Effector memory CD4-positive, alpha-beta T cell (primary cell): ENCODE measurements around the gene COL5A1.

Experiments used
- DNase-seq, 3 donors: peaks; one replicate each; pipeline ENCODE4 v3.0.0-alpha.2; 2020
- H3K27ac ChIP-seq: 2 replicates; pipeline ENCODE4 v1.7.0; 2013; ENCODE audit warnings: mild to moderate bottlenecking, low read length, moderate library complexity; ENCODE audit not compliant: insufficient read depth, poor library complexity, severe bottlenecking
- H3K27me3 ChIP-seq: replicated peaks from 2 replicates; pipeline ENCODE4 v1.7.0; 2013; ENCODE audit warnings: mild to moderate bottlenecking, low read length; ENCODE audit not compliant: insufficient read depth, control insufficient read depth, poor library complexity, severe bottlenecking
- H3K36me3 ChIP-seq: 2 replicates; pipeline ENCODE4 v1.7.0; 2013; ENCODE audit warnings: mild to moderate bottlenecking, low read length, moderate library complexity; ENCODE audit not compliant: control insufficient read depth, insufficient read depth
- H3K4me1 ChIP-seq: 2 replicates; pipeline ENCODE4 v1.7.0; 2013; ENCODE audit warnings: low read length, mild to moderate bottlenecking; ENCODE audit not compliant: control insufficient read depth, insufficient read depth, poor library complexity, severe bottlenecking
- H3K4me3 ChIP-seq: 2 replicates; pipeline ENCODE4 v1.7.0; 2013; ENCODE audit warnings: low read length, low read depth, mild to moderate bottlenecking; ENCODE audit not compliant: insufficient read depth, poor library complexity, severe bottlenecking
- H3K9me3 ChIP-seq: 2 replicates; pipeline ENCODE4 v1.7.0; 2013; ENCODE audit warnings: mild to moderate bottlenecking, low read length, moderate library complexity; ENCODE audit not compliant: control insufficient read depth

COL5A1 gene

DNA sequence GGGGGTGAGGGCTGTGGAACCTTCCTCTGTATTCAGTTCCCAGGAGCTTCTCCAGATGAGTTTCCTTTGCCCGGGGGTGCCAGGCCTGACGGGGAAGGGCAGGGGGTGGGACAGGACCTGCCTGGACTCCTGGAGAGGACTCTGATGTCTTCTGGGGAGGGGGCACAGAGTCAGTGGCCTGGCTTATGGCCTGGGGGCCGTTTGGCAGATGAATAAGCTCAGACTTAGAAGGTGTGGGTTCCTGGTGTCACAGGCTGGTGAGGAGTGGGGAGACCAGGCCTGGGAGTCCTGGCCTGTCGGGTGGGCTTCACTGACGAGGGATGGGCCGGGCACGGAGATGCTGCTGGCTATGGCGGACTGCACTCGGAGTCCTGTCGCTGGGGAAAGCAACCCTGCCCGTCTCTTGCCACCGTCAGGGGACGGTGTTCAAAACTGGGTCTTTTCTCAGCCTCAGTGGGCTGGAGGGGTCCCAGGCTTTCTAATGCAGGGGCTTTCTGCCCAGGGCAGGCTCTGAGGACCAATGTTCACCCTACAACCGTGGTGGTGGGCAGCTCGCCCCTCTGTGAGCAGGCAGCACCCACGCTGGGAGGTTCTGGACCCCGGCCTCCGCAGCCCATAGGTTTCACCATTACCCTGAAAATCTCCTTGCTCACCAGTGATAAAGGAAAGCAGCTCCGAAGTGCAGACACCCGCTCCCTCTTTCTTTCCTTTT is 16.2 kb downstream of the COL5A1 start:
- DNase-seq: no peak
- H3K27me3 ChIP-seq: no peaks in the 10 kb centered on the region
- no peak overlapping the region for H3K4me3 ChIP-seq
- H3K9me3 ChIP-seq: peaks cover 5% of the 10 kb centered on the region
- no peaks in the 10 kb centered on the region for H3K36me3 ChIP-seq
- no peak overlapping the region for H3K27ac ChIP-seq
- no peaks in the 10 kb centered on the region for H3K4me1 ChIP-seq

DNA sequence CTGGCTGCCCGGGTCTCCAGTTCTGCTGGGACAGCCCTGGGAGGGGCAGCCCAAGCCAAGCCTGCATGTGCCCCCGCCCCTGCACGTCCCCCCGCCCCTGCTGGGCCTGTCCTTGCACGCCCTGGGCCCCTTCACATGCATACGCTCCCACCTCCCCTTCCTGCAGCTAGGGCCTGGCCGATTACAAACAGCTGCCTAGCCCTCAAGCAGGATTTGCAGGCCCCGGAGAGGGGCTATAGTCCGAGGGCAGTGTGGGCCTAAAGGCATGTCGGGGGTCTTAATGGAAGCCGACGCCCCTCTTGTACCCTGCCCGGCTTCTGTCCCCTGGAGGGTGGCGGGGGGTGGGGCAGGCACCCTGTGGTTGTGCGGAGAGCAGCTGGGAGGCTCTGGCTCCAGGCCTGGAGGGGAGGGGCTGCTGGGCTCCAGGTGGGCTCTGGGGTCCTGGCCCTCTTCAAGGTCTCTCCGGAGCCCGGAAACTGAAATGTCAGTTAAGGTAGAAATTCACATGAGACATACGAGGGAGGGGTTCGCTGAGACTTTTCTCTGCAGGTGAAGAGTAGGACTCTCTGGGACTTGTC is 16.9 kb downstream of the COL5A1 start:
- no peaks in the 10 kb centered on the region for H3K36me3 ChIP-seq
- no peaks in the 10 kb centered on the region for H3K4me1 ChIP-seq
- no peak overlapping the region for H3K4me3 ChIP-seq
- peaks cover 5% of the 10 kb centered on the region for H3K9me3 ChIP-seq
- H3K27ac ChIP-seq: no peak overlapping the region
- no peak for DNase-seq
- H3K27me3 ChIP-seq: no peaks in the 10 kb centered on the region

DNA sequence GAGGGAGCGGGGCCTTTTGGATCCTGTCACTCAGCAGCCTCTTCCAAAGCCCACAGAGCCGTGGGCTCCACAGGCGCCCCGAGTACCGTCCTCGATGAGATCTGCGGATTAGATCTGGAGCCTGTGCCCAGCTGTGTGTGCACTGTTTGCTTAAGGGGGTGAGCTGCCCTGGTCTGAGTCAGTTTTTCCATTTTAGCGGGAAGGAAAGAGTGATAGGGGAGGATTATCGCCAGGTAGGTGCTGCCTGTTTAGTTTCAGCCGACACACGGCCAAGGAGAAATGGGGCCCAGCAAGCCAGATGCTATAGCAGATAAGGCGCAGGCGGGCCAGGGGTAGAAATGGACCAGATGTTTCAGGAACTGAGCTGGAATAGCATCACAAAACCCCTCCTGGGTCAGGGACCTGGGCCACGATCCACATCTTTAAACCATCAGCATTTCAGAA is 18.1 kb downstream of the COL5A1 start:
- Histone ChIP-seq H3K27me3 (no peaks in the 10 kb centered on the region), H3K4me3 (no peak overlapping the region), H3K4me1 (no peaks in the 10 kb centered on the region), H3K9me3 (peaks cover 5% of the 10 kb centered on the region), H3K27ac (no peak overlapping the region), H3K36me3 (no peaks in the 10 kb centered on the region)
- no peak for DNase-seq

DNA sequence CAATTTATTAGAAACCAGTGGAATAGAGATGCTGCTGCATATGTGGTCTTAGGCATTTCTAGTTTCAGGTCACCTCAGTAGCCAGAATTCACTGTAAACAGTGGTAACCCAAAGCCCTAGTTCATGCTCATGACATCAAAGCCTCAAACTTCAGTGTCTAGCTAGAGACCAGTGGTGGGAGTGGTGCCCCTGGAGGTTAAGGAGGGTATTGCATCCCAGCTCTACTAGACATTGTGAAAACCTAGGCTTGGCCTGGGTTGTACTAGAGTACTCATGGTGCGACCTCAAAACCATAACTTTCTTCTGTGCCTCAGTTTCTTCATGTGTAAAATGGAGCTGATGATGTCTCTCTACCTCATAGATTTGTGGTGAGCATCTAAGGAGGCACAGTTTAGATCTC is 18.8 kb downstream of the COL5A1 start:
- Histone ChIP-seq H3K36me3 (no peaks in the 10 kb centered on the region), H3K27ac (no peak overlapping the region), H3K4me1 (no peaks in the 10 kb centered on the region), H3K4me3 (no peak overlapping the region), H3K9me3 (peaks cover 5% of the 10 kb centered on the region), H3K27me3 (no peaks in the 10 kb centered on the region)
- DNase-seq: no peak

DNA sequence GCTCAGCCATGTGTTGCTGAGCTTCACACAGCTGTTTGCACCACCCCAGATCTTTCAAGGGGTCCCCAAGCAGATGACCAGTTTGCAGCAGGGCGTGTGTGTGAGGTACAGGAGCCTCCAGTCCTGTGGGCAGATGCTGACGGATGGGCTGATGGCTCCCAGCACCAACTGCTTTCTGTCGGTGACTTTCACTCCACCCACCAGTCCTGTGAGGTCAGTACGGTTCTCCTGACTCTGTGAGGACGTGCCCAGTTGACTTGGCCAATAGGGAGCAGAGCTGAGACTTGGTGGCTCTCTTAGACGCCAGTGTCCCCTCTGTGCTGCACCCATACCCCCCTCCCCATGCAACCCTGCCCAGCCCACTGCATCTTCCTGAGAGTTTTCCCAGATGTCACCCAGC is 19.7 kb downstream of the COL5A1 start:
- no peak for DNase-seq
- no peak overlapping the region for H3K27ac ChIP-seq

DNA sequence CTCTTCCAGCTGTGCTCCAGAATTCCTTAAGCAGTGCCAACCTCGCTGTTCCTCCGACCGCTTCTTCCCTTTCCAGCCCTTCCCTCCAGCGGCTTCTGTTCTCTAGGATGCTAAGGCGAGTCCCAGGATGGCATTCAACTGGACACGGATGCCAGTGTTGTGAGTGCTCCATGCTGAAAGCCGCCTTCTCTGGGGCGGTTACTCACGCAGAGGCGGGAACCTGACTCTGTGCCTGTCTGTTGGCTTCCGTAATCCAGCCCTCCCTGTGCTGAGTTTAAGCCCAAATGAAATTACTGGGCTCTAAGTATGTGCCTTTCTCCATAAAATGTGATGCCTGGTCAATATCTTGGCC is 20.2 kb downstream of the COL5A1 start:
- Histone ChIP-seq H3K9me3 (peaks cover 5% of the 10 kb centered on the region), H3K4me3 (no peak overlapping the region), H3K27me3 (no peaks in the 10 kb centered on the region), H3K36me3 (no peaks in the 10 kb centered on the region), H3K27ac (no peak overlapping the region), H3K4me1 (no peaks in the 10 kb centered on the region)
- no peak for DNase-seq

More for the DNA sequence above, 19.7 kb downstream of the COL5A1 start:
- Histone ChIP-seq H3K36me3 (no peaks in the 10 kb centered on the region), H3K4me3 (no peak overlapping the region), H3K27me3 (no peaks in the 10 kb centered on the region), H3K4me1 (no peaks in the 10 kb centered on the region), H3K9me3 (peaks cover 5% of the 10 kb centered on the region)

DNA sequence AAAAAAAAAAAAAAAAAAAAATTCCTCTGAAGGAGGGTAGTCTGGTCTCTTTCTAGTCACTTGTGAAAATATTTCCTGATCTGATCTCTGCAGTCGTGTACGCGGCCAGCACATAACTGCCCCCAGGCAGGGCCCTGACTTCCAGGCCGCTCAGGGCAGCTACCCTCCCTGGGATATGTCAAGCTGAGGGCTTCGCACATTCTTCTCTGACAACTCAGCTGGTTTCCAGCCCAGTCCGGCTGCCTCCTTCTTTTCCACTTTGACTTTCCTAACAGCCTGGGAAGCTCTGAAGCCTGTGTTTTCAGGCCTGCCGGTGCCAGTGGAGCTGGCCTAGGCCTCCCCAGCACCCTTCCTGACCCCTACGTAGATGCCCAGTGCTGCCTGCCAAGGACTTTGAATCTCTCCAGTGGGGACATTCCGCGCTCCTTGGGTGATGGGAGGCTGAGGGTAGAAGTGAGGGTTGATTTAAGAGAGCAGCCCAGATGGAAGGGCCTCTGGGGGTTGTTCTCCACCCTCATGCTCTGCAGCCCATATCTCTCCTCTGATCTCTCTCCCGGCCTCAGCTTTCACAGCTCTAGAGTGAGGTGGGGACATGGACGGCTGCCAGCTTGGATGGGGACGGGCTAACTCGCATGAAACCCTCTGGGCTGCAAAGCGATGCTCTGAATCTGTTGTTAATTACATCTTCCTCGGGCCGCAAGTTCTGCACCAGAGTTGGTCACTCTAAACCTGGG is 20.7 kb downstream of the COL5A1 start:
- no peaks in the 10 kb centered on the region for H3K36me3 ChIP-seq
- peaks cover 5% of the 10 kb centered on the region for H3K9me3 ChIP-seq
- H3K27ac ChIP-seq: no peak overlapping the region
- H3K27me3 ChIP-seq: no peaks in the 10 kb centered on the region
- H3K4me3 ChIP-seq: no peak overlapping the region
- DNase-seq: no peak
- H3K4me1 ChIP-seq: no peaks in the 10 kb centered on the region

DNA sequence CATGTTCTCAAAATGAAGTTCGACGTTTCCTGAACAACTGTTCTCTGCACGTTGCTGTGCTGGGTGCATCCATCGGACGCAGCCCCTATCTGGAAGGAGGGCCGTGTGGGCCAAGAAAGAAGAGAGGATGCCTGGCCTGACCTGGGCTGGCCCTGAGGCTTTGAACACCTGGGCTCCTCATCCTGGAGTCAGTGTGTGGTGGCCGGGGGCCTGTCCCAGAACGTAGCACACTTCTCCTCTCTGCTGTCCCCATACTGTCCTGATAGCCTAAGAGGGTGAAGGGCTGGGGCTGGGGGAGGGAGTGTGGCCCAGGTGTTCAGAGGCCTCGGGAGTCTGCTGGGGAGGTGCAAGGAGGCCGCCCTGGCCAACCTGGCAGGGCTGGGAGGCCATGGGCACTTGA is 21.5 kb downstream of the COL5A1 start:
- Histone ChIP-seq H3K27me3 (no peaks in the 10 kb centered on the region), H3K9me3 (peaks cover 5% of the 10 kb centered on the region), H3K4me1 (no peaks in the 10 kb centered on the region), H3K36me3 (no peaks in the 10 kb centered on the region), H3K4me3 (no peak overlapping the region), H3K27ac (no peak overlapping the region)
- no peak for DNase-seq

DNA sequence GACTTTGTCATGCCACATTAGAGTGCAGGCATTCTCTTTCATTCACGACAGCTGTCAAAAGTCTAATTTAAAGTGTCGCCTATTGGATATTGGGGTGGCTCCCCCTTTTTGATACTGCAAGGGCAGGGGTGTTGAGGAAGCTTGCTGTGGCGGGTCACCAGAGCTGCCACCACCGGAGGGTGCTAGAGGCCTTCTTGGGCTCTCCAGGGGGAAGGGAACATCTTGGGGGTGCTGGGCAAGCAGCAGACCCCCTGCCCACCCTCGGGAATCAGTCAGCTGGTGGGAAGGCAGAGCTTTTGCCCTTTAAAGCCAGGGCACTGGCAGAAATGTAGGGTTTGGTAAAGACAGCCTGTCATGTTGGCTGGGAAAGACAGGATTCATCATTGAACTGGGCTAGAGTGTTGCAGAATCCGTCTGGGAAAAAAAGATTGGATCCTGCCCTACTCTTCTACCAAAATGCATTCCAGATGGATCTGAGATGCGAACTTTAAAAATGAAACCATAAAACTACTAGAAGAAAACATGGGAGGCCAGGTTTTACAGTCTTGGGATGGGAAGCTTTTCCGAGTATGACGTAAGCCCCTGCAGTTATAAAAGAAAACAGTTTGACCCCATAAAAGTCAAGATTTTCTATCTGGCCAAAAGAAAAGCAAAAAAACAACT is 22.3 kb downstream of the COL5A1 start:
- H3K9me3 ChIP-seq: peaks cover 5% of the 10 kb centered on the region
- no peak for DNase-seq
- H3K36me3 ChIP-seq: no peaks in the 10 kb centered on the region
- H3K4me3 ChIP-seq: no peak overlapping the region
- H3K4me1 ChIP-seq: no peaks in the 10 kb centered on the region
- H3K27me3 ChIP-seq: no peaks in the 10 kb centered on the region
- no peak overlapping the region for H3K27ac ChIP-seq

DNA sequence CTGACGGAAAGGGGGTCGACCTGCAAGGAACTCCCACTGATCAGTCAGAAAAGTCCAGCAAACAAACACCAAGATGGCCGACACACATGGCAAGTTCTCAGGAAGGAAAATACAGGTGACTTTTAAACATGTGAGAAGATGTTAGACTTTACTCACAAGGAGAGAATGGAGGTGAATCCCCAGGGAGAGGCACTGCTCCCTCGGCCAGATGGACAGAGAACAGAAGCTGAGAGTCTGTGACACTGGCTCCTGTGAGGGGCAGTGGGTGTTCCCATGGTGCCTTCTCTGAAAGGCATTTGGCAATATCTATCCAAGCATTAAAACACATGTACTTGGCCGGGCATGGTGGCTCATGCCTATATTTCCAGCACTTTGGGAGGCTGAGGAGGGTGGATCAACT is 22.8 kb downstream of the COL5A1 start:
- no peak for DNase-seq
- Histone ChIP-seq H3K4me1 (no peaks in the 10 kb centered on the region), H3K27me3 (no peaks in the 10 kb centered on the region), H3K9me3 (peaks cover 5% of the 10 kb centered on the region), H3K4me3 (no peak overlapping the region), H3K27ac (no peak overlapping the region), H3K36me3 (no peaks in the 10 kb centered on the region)
